GM12878 (cell line): Measurements from ENCODE around the gene PGGT1B. TPM values are rescaled to one million over a fixed set of nuclear protein-coding genes. Genes with fewer than 3 reads are reported as not detected.

Experiments
- CBX3 ChIP-seq: fragments of 200-600 bp; sonication (generic); IDR thresholded peaks from 2 replicates; pipeline ENCODE4 v1.6.1; 2016; ENCODE audit warnings: low read depth, borderline replicate concordance
- CEBPB ChIP-seq, 2 experiments: fragments of 150-350 bp in 1 of 2; IDR thresholded peaks; 2 replicates each; pipeline ENCODE4 v1.6.1; 2012 to 2014; ENCODE audit warnings: low read depth in 2 of 2, low read length in 2 of 2, borderline replicate concordance in 1 of 2, inconsistent platforms in 1 of 2
- CREM ChIP-seq: IDR thresholded peaks from 2 replicates; pipeline ENCODE4 v1.6.1; 2014; ENCODE audit warnings: antibody characterized with exemption, low read depth
- CTCF ChIP-seq, 3 experiments: IDR thresholded peaks in 2 of 3; conservative IDR thresholded peaks in 1 of 3; 2 replicates each; pipeline ENCODE4 v1.5.1; 2011; ENCODE audit warnings: low read depth in 3 of 3, low read length in 3 of 3, mild to moderate bottlenecking in 3 of 3, control low read depth in 2 of 3, moderate library complexity in 2 of 3, inconsistent platforms in 1 of 3, mixed read lengths in 1 of 3; ENCODE audit not compliant: control insufficient read depth in 2 of 3, insufficient read depth in 1 of 3; ENCODE audit errors: extremely low read depth in 1 of 3
- E2F4 ChIP-seq: IDR thresholded peaks from 2 replicates; pipeline ENCODE4 v1.6.1; 2012; ENCODE audit warnings: low read depth, low read length, improper control_type of control experiment
- EGR1 ChIP-seq, 2 experiments: IDR thresholded peaks; 1 replicate in 1 of 2; 2 replicates in 1 of 2; pipeline ENCODE4 v1.6.1; 2011 to 2012; ENCODE audit warnings: low read depth in 2 of 2, low read length in 2 of 2, borderline replicate concordance in 1 of 2, mild to moderate bottlenecking in 1 of 2, moderate library complexity in 1 of 2
- GATAD2B ChIP-seq: fragments of 450-650 bp; conservative IDR thresholded peaks from 2 replicates; pipeline ENCODE4 v1.6.1; 2017; ENCODE audit warnings: low read depth, mild to moderate bottlenecking, moderate library complexity
- IKZF1 ChIP-seq: fragments of 450-650 bp; conservative IDR thresholded peaks from 2 replicates; pipeline ENCODE4 v1.6.1; 2017; ENCODE audit warnings: antibody characterized with exemption, mild to moderate bottlenecking
- KLF5 ChIP-seq: fragments of 450-650 bp; IDR thresholded peaks from 2 replicates; pipeline ENCODE4 v1.6.1; 2014; ENCODE audit warnings: mild to moderate bottlenecking; ENCODE audit not compliant: partially characterized antibody
- LARP7 ChIP-seq: fragments of 450-650 bp; IDR thresholded peaks from 2 replicates; pipeline ENCODE4 v1.6.1; 2017; ENCODE audit warnings: mild to moderate bottlenecking
- NKRF ChIP-seq: fragments of 450-650 bp; conservative IDR thresholded peaks from 2 replicates; pipeline ENCODE4 v1.6.1; 2017; ENCODE audit warnings: mild to moderate bottlenecking, moderate library complexity
- NR2C2 ChIP-seq: IDR thresholded peaks from 2 replicates; pipeline ENCODE4 v1.6.1; 2011; ENCODE audit warnings: borderline replicate concordance, low read depth; ENCODE audit not compliant: control insufficient read depth, insufficient read length
- NR2F1 ChIP-seq: fragments of 450-650 bp; conservative IDR thresholded peaks from 2 replicates; pipeline ENCODE4 v1.6.1; 2017; ENCODE audit warnings: mild to moderate bottlenecking
- PAX5 ChIP-seq: IDR thresholded peaks from 2 replicates; pipeline ENCODE4 v1.6.1; 2011; ENCODE audit warnings: low read depth, low read length, borderline replicate concordance
- PKNOX1 ChIP-seq: fragments of 450-650 bp; IDR thresholded peaks from 2 replicates; pipeline ENCODE4 v1.6.1; 2016; ENCODE audit warnings: mild to moderate bottlenecking
- RB1 ChIP-seq: fragments of 450-650 bp; formaldehyde crosslinking; IDR thresholded peaks from 2 replicates; pipeline ENCODE4 v1.6.1; 2017; ENCODE audit warnings: mild to moderate bottlenecking, borderline replicate concordance
- SP1 ChIP-seq: IDR thresholded peaks from one replicate; pipeline ENCODE4 v1.6.1; 2011; ENCODE audit warnings: low read depth, low read length
- SPI1 ChIP-seq: IDR thresholded peaks from 2 replicates; pipeline ENCODE4 v1.6.1; 2011; ENCODE audit warnings: low read depth, mild to moderate bottlenecking, low read length, moderate library complexity, borderline replicate concordance; ENCODE audit not compliant: insufficient read depth
- STAT1 ChIP-seq: fragments of 450-650 bp; conservative IDR thresholded peaks from 2 replicates; pipeline ENCODE4 v1.6.1; 2014; ENCODE audit warnings: antibody characterized with exemption, mild to moderate bottlenecking
- TCF12 ChIP-seq: IDR thresholded peaks from 2 replicates; pipeline ENCODE4 v1.6.1; 2011; ENCODE audit warnings: low read depth, mild to moderate bottlenecking, low read length
- TCF3 ChIP-seq: IDR thresholded peaks from 2 replicates; pipeline ENCODE4 v1.6.1; 2012; ENCODE audit warnings: low read depth, mild to moderate bottlenecking, low read length, borderline replicate concordance; ENCODE audit not compliant: insufficient read depth
- WRNIP1 ChIP-seq: IDR thresholded peaks from 2 replicates; pipeline ENCODE4 v1.6.1; 2011; ENCODE audit warnings: low read depth, low read length, improper control_type of control experiment, borderline replicate concordance
- YBX1 ChIP-seq: fragments of 450-650 bp; IDR thresholded peaks from 2 replicates; pipeline ENCODE4 v1.6.1; 2016; ENCODE audit warnings: antibody characterized with exemption
- ZNF274 ChIP-seq: IDR thresholded peaks from one replicate; pipeline ENCODE4 v1.8.0; 2011; ENCODE audit not compliant: insufficient read length, insufficient read depth
- polyA plus RNA-seq, 11 experiments: library from polyadenylated mRNA; depleted of rRNA in 4 of 11; unstranded in 6 of 11; stranded (reverse) in 5 of 11; fragments of >200 nt; fragmentation: Nextera tagmentation in 4 of 11; fragmentation: Illumina TruSeq in 1 of 11; extraction: Ambion mirVana in 4 of 11; extraction: Trizol in 1 of 11; gene quantifications; 1 replicate in 1 of 11; 2 replicates in 10 of 11; pipeline versions ENCODE4 v1.2.1 to v1.2.3, GENCODE V29; 2011 to 2016; ENCODE audit warnings: inconsistent platforms in 2 of 11, missing spikeins in 2 of 11, low read depth in 1 of 11
- total RNA-seq, 4 experiments: library from RNA; depleted of rRNA in 3 of 4; stranded (reverse); fragments of >200 nt in 3 of 4; fragmentation: Illumina TruSeq in 1 of 4; extraction: Trizol in 1 of 4; gene quantifications; 2 replicates each; pipeline versions ENCODE4 v1.2.1 to v1.2.3, GENCODE V29; 2013 to 2021

The PGGT1B gene
- total and polyA plus RNA-seq, 10 of the 15 experiments (the other 5 are each of a cell fraction or from before 2014, with no cell fraction given) = 5.0 to 38.4 (median 13.9) TPM

- TF ChIP-seq TCF12 = peak; percentile 71; the same call in 1 of the 2 replicates
- no peak for TF ChIP-seq YBX1
- TF ChIP-seq SPI1 = no peak
- TF ChIP-seq WRNIP1 = no peak
- TF ChIP-seq CTCF (IDR thresholded peaks at IDR 0.05 in 2 of 3, conservative IDR thresholded peaks at IDR 0.05 in 1 of 3; ENCODE audit: control insufficient read depth in 2 of 3, extremely low read depth in 1 of 3, insufficient read depth in 1 of 3, low read depth in 3 of 3, low read length in 3 of 3) = peak; percentile 13 to 36 (median 26); a peak in 4 of 6 replicates
- TF ChIP-seq LARP7 = peak; percentile 34; the same call in 1 of the 2 replicates
- no peak for TF ChIP-seq KLF5
- TF ChIP-seq PAX5 = 0 out of 2 replicates have a peak, but pooled peaks have one; percentile 5
- TF ChIP-seq GATAD2B = peak; percentile 55; the same call in 1 of the 2 replicates
- peak; percentile 90 for TF ChIP-seq PKNOX1
- no peak for TF ChIP-seq TCF3
- TF ChIP-seq RB1 = peak; percentile 46; the same call in 1 of the 2 replicates
- TF ChIP-seq EGR1 (IDR thresholded peaks at IDR 0.05; ENCODE audit: borderline replicate concordance in 1 of 2, low read depth in 2 of 2, low read length in 2 of 2) = peak; percentile 11 to 74
- TF ChIP-seq ZNF274 = no peak
- 0 out of 2 replicates have a peak, but pooled peaks have one; percentile 11 for TF ChIP-seq CREM
- no peak for TF ChIP-seq NKRF
- TF ChIP-seq E2F4 = no peak
- no peak for TF ChIP-seq NR2F1
- 0 out of 2 replicates have a peak, but pooled peaks have one; percentile 55 for TF ChIP-seq STAT1
- TF ChIP-seq CEBPB (IDR thresholded peaks at IDR 0.05; ENCODE audit: borderline replicate concordance in 1 of 2, low read depth in 2 of 2, low read length in 2 of 2) = no peak
- peak; percentile 73 for TF ChIP-seq IKZF1
- peak; percentile 80 for TF ChIP-seq SP1
- TF ChIP-seq NR2C2 = no peak
- no peak for TF ChIP-seq CBX3
These were observed 93.1 kb downstream of the PGGT1B start, which contains the start of gene TRIM36 (continued) for GRCh38 chr5:115169487-115170133.
